HG03460 (cell line): ENCODE results near the gene THRAP3.
"Not testable (repeated sequence)": the region's sequence is repeated elsewhere in the genome, so short reads cannot be mapped to it uniquely, and the experiment has no call there.

Experiments used
- ATAC-seq: cut with Tn5 transposase; IDR thresholded peaks from one replicate; pipeline ENCODE4 v1.9.1; 2021; ENCODE audit not compliant: unreplicated experiment

THRAP3 gene, protein sequence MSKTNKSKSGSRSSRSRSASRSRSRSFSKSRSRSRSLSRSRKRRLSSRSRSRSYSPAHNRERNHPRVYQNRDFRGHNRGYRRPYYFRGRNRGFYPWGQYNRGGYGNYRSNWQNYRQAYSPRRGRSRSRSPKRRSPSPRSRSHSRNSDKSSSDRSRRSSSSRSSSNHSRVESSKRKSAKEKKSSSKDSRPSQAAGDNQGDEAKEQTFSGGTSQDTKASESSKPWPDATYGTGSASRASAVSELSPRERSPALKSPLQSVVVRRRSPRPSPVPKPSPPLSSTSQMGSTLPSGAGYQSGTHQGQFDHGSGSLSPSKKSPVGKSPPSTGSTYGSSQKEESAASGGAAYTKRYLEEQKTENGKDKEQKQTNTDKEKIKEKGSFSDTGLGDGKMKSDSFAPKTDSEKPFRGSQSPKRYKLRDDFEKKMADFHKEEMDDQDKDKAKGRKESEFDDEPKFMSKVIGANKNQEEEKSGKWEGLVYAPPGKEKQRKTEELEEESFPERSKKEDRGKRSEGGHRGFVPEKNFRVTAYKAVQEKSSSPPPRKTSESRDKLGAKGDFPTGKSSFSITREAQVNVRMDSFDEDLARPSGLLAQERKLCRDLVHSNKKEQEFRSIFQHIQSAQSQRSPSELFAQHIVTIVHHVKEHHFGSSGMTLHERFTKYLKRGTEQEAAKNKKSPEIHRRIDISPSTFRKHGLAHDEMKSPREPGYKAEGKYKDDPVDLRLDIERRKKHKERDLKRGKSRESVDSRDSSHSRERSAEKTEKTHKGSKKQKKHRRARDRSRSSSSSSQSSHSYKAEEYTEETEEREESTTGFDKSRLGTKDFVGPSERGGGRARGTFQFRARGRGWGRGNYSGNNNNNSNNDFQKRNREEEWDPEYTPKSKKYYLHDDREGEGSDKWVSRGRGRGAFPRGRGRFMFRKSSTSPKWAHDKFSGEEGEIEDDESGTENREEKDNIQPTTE

DNA sequence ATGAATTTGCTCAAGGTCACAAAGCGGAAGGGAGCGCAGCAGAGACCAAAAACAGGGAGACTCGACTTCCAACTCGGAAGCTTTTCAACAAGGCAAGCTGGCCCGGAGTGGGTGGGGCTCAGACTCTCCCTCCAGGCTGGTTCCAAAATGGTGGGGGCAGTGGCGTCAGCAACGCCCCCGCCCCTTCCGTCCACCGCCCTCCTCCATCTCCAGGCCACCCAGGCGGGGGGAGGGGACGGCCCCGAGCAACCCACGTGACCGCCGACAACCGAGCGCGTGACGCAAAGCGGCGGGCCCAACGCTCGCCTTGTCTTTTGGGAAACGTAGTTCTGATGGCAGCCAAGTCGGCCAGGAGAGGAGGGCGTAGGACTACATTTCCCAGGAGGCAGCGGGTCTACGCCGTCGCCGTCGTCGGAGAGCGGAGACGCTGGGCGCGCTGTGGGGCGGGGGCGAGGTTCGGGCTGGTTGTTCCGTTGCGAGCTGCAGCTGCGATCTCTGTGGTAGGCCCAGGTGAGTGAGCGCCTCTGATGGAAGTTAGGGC is at the start of gene THRAP3:
Gene THRAP3 (plus strand): TSS at position 448 of the 541 bp plus-strand sequence. CDS start 58,121 bp downstream, outside the sequence.
- peak; percentile 87 for ATAC-seq

- ATAC-seq, result no peak
Measured at GRCh38 chr1:36174713-36175112, 49.5 kb upstream of the THRAP3 start.

- no peak for ATAC-seq
Measured at GRCh38 chr1:36175137-36176095, 48.8 kb upstream of the THRAP3 start.

DNA sequence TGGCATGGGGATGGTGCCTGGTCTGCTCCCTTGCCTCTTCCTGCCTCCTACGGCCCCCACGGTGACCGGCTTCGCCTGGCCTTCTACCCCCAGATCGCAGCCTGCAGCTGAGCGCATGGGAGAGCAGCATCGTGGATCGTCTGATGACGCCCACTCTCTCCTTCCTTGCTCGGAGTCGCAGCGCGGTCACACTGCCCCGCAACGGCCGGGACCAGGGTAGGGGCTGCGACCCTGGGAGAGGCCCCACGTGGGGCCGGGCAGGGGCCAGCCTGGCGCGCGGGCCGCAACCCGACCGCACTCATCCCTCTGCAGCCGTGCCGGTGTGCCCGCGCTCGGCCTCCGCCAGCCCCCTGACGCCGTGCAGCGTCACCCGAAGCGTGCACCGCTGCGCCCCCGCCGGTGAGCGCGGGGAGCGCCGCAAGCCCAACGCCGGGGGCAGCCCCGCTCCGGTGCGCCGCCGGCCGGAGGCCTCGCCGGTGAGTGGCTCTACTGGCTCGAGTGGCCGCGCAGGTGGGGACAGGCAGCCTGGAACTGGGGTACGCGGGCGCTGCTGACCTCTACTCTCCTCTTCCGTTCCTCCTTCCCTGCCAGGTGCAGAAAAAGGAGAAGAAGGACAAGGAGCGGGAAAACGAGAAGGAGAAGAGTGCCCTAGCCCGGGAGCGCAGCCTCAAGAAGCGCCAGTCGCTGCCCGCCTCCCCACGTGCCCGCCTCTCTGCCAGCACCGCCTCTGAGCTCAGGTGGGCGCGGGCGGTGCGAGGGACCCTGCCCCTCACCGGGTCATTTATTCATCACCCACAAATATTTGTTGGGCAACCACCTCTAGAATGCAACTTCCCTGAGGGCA is 47.9 kb upstream of the THRAP3 start:
- ATAC-seq, result no peak

DNA sequence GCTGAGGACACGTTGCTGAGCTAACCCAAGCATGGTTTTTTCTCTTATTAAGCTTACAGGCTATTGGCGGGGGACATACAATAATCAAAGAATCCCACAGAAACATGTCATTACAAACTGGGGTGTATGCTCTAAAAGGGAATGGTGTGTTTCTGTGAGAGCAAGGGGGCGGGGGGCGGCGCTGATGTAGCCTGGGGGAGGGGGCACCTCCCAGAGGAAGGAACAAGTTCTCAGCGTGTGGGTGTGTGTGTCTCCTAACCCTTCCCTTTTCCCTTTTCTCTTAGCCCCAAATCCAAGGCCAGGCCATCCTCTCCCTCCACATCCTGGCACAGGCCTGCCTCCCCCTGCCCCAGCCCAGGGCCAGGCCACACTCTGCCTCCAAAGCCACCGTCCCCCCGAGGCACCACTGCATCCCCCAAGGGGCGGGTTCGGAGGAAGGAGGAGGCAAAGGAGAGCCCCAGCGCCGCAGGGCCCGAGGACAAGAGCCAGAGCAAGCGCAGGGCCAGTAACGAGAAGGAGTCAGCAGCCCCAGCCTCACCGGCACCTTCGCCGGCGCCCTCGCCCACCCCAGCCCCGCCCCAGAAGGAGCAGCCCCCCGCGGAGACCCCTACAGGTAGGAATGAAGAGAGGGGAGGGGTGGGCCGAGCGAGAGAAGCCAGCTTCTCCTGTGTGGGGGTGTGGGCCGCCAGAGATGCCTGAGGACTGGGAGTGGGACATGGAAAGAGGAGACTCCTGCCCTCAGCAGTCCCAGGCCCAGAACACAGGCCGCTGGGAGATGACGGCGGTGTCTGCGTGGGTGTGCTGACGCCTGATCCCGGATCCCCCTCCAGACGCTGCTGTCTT is 46.4 kb upstream of the THRAP3 start:
- ATAC-seq, result no peak

- ATAC-seq, result no peak
Measured at GRCh38 chr1:36178471-36179219, 45.6 kb upstream of the THRAP3 start.

DNA sequence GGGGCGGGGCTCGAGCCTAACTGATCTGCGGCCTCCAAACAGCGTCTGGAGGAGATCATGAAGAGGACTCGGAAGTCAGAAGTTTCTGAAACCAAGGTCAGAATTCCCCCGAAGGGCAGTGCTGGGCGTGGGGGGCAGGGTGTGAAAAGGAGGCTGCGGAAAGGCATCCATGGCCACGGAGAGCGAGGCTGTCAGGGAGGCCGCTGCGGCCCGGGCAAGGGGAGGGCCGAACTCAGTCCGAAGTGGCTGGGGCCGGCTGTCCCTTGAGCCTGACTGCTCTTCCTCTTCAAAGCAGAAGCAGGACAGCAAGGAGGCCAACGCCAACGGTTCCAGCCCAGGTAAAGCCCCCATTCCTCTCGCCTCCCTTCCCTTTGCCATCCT is 45.0 kb upstream of the THRAP3 start:
- no peak for ATAC-seq

- no peak for ATAC-seq
Measured at GRCh38 chr1:36182734-36183133, 41.5 kb upstream of the THRAP3 start.

DNA sequence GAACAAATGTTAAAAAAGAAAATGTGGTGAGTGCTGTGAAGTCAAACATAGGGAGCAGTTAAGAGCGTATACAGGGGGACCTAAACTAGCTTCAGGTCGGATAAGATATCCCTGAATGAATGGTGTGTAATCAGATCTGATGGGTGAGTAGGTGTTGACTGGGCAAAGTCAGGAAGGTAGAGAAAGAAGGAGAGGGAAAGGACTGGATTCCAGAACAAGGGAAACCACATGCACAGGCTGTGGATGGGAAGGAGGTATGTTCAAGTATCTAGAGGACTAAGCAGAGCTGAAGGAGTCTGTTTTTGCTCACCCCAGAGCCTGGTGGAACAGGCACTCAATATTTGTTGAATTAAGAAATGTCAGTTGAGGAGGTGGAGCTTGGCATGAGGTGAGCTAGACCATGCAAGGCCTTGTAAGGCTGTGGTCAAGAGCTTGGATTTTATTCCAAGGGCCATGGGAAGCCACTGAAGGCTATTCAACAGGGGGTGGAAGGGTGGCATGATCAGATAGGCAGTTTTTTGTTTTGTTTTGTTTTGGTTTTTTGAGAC is 40.9 kb upstream of the THRAP3 start:
- ATAC-seq, result no peak

- ATAC-seq, result peak; percentile 62
Measured at GRCh38 chr1:36187800-36188593, 36.2 kb upstream of the THRAP3 start.

GRCh38 chr1:36196805-36197204 is 27.4 kb upstream of the THRAP3 start:
- not testable (repeated sequence) for ATAC-seq

DNA sequence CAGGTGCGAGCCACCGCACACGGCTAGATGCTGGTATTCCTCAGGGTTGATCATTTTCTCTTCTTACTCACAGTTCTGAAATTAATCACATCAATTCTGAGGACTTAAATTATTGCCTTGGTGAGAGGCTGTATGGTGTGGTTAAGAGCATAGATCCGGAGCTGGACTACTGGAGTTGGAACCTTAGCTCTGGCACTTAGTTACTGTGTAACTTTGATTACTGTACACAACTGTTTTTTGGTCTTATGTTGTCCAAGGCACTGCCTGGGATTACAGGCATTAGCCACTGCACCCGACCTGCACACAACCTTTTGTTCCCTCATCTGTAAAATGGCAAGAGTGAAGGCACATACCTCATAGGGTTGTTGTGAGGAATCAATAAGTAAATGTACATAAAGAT is 25.6 kb upstream of the THRAP3 start:
- ATAC-seq, result no peak

- ATAC-seq, result no peak
Measured at GRCh38 chr1:36199934-36200741, 24.1 kb upstream of the THRAP3 start.

GRCh38 chr1:36203027-36203553 is 21.2 kb upstream of the THRAP3 start:
- no peak for ATAC-seq

DNA sequence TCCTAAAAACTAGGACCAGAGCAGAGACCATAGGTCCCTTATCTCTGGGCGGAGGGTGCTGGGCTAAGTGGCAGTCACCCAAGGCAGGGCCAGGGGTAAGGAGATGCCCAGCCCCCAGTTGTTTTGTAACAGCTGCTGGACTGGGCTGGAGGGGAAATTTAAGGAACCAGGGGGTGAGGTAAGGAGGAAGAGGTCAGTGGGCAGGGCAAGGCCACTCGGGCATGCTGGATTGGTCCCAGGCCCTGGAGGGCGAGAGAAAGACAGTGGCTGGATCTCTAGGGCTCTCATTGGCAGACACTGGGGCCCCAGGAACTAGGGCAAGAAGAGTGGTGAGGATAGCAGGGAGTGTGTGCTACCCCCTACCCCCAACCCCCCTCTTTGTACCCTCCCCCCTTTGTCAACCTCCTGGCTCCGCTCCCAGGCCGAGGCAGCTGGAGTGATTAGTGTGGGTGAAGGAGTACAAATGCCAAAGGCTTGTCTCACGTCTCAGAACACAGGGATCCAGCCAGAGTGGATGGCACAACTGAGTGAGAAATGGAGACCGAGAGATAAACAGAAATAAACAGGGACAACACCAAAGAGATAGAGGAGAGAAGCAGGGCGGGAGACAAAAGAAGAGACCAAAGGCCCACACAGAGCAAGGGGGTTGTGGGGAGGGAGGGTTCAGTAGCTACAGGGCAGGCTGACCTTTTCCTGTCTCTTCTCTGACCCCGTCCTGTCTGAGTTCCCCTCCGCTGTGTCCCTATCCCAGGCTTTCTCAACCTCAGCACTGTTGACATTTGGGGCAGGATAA is 20.5 kb upstream of the THRAP3 start:
- no peak for ATAC-seq
